Activated CD8-positive, alpha-beta memory T cell treated with anti-CD3 and anti-CD28 coated beads for 48 hours (primary cell): ENCODE results near the gene DNAH2.
"Not testable (repeated sequence)": the region's sequence is repeated elsewhere in the genome, so short reads cannot be mapped to it uniquely, and the experiment has no call there.

Source experiments
- DNase-seq, 3 experiments: peaks; one replicate each; pipeline ENCODE4 v3.0.0-alpha.2; 2020; ENCODE audit warnings: low read depth in 2 of 3, low spot score in 2 of 3

DNAH2 gene

GRCh38 chr17:7775051-7775450, 57.5 kb downstream of the DNAH2 start:
- no peak for DNase-seq

GRCh38 chr17:7777017-7777416, 59.5 kb downstream of the DNAH2 start:
- DNase-seq, result no peak

- no peak for DNase-seq
Observed at GRCh38 chr17:7780736-7781135, 63.2 kb downstream of the DNAH2 start.

GRCh38 chr17:7781429-7781828, 63.9 kb downstream of the DNAH2 start:
- no peak for DNase-seq

- no peak for DNase-seq
Observed at GRCh38 chr17:7782240-7782639, 64.7 kb downstream of the DNAH2 start.

GRCh38 chr17:7786866-7787265, 69.3 kb downstream of the DNAH2 start:
- DNase-seq, result no peak

GRCh38 chr17:7789131-7789530, 71.6 kb downstream of the DNAH2 start:
- no peak for DNase-seq

GRCh38 chr17:7790150-7790549, 72.6 kb downstream of the DNAH2 start:
- no peak for DNase-seq

- DNase-seq, result no peak
Observed at GRCh38 chr17:7792611-7793010, 75.1 kb downstream of the DNAH2 start.

GRCh38 chr17:7794075-7794663, 76.6 kb downstream of the DNAH2 start:
- DNase-seq, result no peak

- DNase-seq, result no peak
Observed at GRCh38 chr17:7797976-7798375, 80.4 kb downstream of the DNAH2 start.

- no peak for DNase-seq
Observed at GRCh38 chr17:7798839-7799238, 81.3 kb downstream of the DNAH2 start.

- no peak for DNase-seq
Observed at GRCh38 chr17:7803981-7804380, 86.4 kb downstream of the DNAH2 start.

- no peak for DNase-seq
Observed at GRCh38 chr17:7806587-7806986, 89.0 kb downstream of the DNAH2 start.

GRCh38 chr17:7807206-7807605, 89.7 kb downstream of the DNAH2 start:
- DNase-seq, result no peak

GRCh38 chr17:7809086-7809790, 91.7 kb downstream of the DNAH2 start:
- no peak for DNase-seq

GRCh38 chr17:7809791-7810343, 92.3 kb downstream of the DNAH2 start:
- DNase-seq, result not testable (repeated sequence)

- no peak for DNase-seq
Observed at GRCh38 chr17:7811251-7811650, 93.7 kb downstream of the DNAH2 start.

GRCh38 chr17:7814969-7815368, 97.4 kb downstream of the DNAH2 start:
- DNase-seq, result no peak

GRCh38 chr17:7816926-7817642, 99.5 kb downstream of the DNAH2 start:
- DNase-seq, result no peak

- DNase-seq, result no peak
Observed at GRCh38 chr17:7817643-7817964, 100.1 kb downstream of the DNAH2 start.

GRCh38 chr17:7818026-7818425, 100.5 kb downstream of the DNAH2 start:
- no peak for DNase-seq
